Stimulated activated CD8-positive, alpha-beta memory T cell treated with anti-CD3 and anti-CD28 coated beads, Interleukin-7, amount 100 ng/mL, for 4 hours (primary cell): ENCODE measurements around the gene GRK6.

Experiments
- DNase-seq, 2 donors: peaks; one replicate each; pipeline ENCODE4 v3.0.0-alpha.2; 2020; ENCODE audit warnings: low read depth in 2 of 2

Gene GRK6

DNA sequence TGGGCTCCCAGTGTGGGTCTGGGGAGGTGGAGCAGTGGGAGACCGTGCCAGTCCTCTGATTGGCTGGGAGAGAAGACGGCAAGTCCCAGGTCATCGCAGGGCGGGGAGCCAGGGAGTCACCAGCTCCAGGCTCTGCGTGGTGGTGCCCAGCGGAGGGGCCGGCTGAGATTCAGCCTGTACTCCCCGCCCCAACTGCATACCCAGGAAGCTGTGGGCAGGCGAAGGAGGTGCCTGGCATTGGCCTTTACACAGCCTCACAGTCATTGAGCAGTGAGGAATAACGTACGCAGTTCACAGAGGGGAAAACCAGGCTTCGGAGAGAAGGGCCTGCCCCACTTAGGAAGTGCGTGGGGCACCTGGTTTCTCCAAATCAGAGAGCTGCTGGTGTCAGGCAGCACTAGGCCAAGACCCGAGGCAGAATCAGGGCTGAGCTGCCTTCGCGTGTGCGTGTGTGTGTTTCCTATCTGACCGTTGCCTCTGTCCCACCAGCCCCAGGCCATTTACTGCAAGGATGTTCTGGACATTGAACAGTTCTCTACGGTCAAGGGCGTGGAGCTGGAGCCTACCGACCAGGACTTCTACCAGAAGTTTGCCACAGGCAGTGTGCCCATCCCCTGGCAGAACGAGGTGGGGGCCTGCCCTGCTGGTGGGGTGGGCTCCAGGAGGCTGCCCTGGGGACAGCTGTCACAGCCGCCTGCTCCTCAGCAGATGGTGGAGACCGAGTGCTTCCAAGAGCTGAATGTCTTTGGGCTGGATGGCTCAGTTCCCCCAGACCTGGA, 13.9 kb downstream of the GRK6 start:
- DNase-seq, result no peak

DNA sequence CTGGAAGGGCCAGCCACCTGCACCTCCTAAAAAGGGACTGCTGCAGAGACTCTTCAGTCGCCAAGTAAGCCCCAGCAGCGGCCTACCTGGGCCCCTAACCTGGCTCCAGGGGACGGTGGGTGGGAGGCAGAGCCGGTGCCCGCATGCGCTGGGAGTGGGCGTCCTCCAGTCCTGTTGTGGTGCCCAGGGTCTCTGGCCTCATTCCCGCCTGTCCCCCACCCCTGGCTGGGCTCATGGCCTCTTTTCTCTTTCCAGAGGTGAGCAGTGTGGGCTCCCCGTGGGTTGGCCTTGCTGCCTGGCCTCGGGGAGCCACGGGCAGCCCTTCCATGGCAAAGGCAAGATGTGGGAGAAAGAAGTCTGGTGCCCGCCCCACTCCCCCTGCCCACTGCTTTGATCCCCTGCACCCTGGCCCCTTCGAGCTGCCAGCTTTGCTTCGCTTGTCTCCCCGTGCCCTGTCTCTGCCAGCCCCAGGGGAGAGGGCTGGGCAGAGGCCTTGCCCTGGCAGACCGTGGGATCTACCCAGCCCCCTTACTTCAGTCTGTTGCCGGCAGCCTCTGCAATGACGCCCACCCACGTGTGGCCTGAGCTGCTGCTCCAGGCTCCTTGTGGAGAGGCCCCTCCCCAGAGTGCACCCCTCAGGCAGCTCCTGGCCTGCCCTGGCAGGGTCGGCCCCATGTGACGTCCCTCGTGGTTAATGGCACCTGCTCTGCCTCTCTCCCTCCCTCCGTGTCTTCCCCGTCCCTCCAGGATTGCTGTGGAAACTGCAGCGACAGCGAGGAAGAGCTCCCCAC, 14.7 kb downstream of the GRK6 start:
- DNase-seq, result no peak

DNA sequence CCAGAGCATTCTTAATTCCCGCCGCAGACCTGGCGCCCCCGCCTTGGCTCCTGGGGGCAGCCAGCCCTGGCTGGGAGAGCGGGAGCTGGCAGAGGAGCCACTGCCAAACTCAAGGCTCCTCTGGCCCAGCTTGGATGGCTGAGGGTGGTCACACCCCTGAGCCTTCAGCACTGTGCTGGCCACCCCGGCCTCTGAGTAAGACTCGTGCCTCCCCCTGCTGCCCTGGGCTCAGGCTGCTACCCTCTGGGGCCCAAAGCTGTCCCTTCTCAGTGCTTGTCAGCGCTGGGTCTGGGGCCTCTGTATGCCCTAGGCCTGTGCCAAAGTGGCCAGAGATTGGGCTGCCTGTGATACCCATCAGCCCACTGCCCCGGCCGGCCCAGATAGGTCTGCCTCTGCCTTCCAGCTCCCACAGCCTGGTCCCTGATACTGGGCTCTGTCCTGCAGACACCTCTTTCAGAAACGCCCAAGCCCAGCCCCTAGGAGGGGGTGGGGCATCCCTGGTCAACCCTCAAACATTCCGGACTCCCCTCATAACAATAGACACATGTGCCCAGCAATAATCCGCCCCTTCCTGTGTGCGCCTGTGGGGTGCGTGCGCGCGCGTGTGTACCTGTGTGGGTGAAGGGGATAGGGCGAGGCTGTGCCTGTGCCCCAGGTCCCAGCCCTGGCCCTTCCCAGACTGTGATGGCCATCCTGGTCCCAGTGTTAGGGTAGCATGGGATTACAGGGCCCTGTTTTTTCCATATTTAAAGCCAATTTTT, 15.8 kb downstream of the GRK6 start:
- no peak for DNase-seq

DNA sequence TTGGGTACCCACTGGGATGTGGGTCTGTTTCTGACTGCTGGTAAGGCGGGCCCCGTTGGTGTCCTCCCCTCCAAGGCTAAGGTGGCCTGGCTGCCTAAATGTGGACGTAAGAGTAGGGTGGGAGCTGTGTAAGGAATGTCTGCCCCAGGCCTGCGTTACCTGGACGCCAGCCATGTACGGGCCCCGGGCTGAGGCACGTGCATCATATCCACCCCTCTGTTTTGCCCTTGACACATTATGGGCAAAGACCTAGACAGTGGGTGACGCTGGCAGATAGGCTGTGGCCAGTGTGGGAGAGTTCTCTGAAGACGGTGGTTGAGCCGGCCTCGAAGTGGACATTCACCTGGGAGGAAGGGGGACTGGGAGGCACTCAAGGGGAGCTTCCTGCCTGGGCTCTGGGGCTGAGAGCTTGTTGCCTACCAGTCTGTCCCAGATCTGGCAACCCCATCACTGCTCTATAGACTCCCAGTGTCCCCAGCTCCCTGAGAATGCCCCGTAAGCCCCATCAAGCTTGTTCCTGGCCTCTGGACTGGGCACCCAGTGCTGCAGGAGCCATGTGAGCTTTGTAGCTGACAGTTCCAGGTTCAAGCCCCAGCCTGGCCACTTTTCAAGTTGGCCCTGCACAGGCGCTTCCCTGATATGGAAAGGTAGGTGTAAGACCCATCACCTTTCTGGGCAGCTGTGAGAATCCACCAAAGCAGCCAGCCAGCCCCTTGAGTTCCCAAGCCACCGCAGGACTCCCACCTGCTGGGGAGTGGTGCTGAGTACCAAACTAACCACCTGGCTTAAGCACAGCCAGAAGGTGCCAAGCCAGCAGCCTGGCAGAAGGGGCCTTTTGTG, 16.9 kb downstream of the GRK6 start:
- DNase-seq, result no peak

DNA sequence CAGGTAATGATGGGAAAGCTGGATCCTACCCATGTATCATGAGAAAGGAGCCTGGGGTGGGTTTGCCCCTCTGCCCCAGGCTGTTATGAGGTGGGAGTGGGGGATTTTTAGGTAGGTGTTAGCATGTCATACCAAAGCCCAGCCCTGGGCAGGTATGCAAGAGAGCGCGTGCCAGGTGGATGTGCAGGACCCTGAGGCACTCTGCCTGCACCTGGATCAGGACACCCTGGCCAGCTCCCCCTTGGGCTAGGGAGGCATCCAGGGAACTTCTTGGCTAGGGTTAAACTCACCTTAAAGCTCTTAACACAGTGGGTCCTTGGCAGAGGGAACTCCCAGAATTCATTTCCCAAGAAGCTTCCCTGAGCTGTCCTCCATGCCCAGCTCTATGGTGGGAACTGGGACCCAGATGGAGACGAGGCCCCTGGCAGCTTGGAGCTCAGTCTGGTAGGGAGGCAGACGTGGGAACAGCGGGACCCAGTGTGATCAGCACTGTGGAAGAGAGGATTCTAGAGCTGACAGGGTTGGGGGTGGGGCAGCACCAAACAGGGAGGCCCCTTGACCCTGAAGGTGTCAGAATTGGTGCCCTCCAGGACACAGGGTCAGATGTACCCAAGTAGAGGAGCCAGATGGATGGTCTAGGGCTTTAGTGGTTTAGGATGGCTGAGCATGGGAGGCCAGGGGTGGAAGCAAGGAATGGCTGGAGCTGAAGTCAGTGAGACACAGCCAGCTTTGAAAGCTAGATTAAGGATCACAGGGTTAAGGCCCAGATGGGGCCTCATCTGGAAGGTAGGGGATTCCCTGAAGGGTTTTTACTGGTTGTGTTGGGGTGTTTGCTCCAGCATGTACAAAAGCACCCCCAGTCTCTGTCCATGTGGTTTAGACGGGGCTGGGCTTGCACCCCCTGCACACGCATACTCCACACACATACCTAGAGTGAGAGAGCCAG, 17.9 kb downstream of the GRK6 start:
- no peak for DNase-seq

DNA sequence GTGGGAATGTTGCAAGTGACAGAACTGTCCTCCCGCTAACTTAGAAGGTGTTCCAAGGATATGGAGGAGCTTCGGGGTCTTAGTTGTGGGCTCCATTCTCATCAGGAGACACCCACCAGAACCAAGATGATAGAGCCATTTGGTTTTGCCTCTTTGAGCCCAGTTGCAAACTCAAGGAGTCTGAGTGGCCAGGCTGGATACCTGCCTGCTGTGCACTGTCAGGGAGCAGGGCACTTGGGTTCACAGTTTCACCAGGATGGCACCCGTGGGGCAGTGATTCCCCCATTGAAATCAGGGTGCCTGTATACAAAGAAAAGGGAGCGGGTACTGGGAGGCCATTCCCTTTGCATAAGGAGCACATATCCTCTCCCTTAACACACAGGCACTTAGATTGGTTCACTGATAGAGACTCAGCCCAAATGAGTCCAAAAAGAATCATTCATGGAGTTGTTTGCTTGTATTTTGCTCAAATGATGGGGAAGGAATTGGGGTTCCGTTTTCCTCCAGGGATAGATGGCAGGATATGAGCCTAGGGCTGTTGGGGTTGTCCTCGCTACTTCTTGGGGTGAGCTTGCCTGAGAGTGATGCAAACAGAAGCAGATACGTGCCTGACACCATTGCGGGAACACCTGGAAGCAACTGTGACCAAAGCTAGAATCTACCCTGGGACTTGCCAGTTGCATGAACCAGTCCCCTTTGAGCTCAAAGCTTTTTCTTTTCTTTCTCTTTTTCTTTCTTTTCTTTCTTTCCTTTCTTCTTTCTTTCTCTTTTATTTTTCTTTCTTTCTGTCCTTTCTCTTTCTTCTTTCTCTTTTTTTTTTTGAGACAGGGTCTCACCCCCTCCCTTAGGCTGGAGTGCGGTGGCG, 18.8 kb downstream of the GRK6 start:
- DNase-seq, result no peak

DNA sequence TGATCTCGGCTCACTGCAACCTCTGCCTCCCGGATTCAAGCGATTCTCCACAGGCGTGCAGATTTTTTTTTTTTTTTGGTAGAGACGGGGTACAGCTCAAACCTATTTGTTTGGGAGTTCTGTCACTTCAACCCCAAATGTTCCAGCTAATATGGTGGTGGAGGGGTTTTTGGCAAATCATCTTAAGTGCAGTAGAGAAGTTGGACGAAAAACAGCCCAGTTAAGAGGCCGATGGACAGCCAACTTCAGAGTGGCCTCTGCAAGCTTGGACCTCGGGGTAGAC, 19.4 kb downstream of the GRK6 start:
- DNase-seq, result no peak

DNA sequence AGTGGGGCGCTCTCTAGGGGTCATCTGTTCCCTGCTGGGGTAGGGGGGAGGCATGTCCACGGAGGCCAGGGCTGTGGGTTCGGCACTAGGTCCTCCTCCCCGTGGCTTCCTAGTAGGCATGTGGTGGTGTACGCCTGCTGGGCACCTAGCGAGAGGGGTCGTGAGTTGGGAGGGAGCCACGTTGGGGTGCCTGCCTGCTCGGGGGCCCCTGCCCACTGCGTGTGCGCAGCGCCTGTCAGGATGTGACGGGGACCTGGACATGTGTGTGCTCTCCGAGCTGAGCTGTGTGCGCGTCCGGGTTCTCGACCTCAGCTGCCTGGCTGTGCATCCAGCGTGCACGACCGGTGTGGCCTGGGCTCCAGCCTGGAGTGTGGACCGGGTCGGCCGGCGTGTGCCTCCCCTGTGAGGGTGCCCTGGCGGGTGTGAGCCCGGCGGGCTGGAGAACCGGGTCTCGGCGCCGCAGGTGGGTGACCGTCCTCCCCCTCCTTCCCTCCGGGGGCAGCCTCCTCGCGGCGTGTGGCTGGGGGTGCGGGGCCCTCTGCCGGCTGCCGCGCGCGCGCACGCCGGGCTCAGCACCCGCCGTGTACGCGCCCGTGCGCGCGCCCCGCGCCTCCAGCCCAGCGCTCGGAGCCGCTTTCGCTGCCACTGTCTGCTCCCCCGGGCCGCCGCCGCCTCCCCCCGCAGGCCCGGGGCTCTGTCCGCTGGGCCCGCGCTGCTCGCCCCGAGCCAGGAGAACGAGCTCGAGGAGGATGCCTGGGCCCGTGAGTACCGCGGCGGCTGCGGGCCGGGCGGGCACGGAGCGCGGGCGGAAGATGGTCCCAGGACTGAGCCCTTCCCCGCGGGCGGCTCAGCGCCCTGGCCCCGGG, 20.0 kb downstream of the GRK6 start, which contains the start of gene PRR7:
Gene PRR7 (plus strand): TSS at position 615 of the 866 bp plus-strand sequence. CDS start 8,254 bp downstream, outside the sequence.
- DNase-seq, result peak; percentile 26 to 77

DNA sequence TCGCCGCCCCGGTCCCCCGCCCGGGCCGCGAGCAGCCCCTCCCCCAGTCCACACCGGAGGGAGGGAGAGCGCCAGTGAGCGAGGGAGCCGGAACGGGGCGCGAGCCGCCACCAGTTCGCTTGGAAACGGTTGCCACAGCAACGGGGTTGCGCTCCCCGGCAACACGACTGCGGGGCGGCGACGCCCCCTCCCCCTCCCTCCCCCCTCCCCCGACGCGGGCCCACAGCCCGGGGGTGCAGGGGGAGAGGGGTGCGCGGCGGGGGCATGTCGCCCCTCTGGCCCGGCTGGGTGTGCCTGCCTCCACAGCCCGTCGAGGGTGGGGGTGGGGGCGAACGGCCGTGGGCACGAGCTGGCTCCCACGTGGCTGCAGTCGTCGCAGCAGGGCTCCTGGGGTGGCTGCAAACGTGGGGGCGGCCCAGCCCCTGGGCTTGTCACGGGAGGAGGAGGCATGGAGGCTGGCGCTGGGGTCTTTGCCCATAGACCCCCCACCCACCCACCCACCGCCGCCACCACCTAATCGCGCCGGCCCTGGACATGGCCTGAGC, 20.7 kb downstream of the GRK6 start:
- DNase-seq, result peak in 1 of 2 donors; percentile 64

DNA sequence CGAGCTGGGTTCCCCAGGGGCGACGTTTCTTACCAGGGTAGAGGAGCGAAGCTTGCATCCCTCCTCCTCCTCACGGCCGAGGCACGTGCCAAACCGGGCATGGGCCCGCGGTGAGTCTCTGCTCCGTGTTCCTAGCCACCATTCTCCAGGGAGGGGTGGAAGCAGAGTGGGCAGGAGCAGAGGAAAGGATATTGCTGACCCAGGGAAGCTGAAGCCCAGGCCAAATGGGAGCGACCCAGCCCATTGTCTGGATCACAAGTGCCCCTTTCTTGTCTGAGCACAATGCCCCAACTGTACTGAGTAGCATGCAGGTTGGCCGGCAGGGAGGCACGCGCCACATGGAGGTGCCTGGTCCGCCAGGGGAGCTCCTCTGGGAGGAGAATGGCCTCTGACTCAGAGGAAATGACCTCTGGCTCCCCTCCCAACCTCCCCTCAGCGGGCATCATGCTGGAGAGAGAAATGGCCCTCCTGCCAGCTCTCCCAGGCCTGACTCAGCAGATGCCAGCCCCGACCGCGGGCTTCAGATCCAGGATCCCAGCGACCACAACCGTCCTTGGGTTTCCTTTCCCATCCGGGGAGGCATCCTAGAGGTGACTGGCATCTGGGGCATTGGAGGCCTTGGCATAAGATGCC, 21.3 kb downstream of the GRK6 start:
- no peak for DNase-seq

DNA sequence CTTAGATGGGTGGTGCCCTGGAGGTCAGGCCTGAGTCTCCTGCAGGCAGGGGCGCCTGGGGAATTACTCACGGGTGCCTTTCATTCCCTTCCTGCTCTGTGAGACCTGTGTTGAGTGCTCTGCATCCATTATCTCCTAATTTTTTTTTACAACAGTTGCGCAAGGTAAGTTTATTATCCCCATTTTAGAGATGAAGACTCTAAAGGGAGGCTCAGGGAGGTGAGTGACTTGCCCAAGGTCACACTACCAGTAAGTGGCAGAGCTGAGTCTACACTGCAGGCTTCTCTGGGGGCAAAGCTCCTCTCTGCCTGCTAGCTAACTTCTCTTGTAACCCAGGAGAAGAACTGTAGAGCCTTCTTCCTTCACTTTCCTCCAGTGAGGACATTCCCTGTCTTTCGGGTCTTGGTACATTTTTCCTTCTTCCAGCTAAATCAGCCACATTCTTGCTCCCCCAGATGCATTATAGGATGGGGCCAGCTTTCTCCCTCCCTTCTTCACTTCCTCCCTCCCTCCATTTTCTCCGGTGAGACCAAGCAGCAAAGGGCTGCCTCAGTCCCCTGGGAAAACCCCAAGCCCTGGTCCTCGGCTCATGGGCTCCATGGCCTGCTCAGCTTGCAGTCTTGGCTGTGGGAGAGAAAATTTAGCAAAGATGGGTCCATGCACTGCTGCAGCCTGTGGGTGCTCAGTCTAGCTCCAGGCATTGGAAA, 21.9 kb downstream of the GRK6 start:
- no peak for DNase-seq

DNA sequence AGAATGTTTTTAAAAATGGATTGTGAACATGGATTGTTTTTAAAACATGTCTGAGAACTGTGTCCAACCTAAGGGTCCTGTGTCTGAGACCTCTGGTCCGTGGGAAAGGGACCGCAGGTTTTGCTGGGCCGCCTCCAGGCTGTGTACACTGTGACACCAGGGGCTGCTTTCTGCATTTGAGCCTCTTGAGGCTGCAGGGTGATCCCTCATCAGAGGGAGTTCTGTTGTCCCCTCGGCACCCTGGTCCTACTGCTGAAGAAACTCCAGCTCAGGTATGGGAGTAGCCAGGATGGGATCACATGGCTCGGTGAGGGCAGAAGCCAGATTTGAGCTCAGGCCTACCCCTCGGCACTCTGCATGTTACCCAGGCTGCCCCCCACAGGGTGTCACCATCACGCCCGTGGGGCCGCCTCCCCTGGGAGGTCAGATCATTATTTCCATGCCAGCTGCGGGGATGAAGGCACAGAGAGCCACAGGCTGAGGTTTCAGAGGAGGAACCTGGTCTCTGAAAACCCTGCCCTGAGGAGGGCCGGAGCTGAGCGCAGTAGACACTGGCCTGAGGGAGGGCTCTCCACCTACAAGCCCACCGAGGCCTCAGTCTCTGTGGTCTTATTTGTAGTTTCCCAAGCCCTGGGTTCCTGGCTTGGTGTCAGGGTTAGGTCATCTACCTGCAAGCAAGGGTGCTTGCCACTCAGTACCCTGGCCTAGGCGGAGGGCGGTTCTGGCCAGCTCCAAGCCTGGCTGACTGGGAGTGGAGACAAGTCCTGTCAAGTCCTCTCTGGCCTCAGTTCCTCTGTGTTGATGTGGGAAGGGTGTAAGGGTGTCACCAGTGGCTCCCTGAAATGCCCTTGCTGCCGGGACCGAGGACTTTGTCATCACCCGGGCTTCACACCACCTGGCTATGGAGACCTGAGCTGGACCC, 22.9 kb downstream of the GRK6 start:
- DNase-seq, result no peak

DNA sequence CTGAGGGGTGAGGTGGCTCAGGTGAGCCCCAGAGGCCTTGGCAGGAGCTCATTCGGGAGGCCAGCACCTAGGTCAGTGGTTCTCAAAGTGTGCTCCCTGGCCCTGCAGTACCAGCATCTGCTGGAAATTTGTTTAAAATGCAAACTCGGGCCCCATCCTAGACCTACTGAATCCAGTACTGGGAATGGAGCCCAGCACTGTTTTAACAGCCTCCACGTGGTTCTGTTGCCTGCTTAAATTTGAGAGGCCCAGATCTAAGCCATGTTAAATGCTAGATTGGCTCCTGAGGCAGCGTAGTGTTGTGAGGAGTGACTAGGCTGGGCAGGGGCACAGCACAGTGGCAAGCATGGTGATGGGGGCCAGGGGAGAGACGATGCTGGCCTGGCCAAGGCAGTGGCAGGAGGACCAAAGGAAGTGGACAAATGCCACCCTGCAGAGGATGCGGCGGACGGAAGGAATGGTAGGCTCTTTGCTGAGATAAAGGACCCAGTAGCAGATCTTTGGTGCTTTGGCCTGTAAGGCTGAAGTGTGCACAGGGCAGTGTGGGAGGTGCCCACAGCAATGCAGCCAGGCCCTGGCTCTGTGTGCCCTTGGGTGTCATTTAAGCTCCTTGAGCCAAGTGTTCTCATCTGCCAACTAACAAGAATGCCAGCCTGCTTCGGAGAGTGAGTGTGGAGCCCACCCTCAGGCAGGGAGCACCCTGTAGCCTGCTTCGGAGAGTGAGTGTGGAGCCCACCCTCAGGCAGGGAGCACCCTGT, 24.4 kb downstream of the GRK6 start:
- no peak for DNase-seq

DNA sequence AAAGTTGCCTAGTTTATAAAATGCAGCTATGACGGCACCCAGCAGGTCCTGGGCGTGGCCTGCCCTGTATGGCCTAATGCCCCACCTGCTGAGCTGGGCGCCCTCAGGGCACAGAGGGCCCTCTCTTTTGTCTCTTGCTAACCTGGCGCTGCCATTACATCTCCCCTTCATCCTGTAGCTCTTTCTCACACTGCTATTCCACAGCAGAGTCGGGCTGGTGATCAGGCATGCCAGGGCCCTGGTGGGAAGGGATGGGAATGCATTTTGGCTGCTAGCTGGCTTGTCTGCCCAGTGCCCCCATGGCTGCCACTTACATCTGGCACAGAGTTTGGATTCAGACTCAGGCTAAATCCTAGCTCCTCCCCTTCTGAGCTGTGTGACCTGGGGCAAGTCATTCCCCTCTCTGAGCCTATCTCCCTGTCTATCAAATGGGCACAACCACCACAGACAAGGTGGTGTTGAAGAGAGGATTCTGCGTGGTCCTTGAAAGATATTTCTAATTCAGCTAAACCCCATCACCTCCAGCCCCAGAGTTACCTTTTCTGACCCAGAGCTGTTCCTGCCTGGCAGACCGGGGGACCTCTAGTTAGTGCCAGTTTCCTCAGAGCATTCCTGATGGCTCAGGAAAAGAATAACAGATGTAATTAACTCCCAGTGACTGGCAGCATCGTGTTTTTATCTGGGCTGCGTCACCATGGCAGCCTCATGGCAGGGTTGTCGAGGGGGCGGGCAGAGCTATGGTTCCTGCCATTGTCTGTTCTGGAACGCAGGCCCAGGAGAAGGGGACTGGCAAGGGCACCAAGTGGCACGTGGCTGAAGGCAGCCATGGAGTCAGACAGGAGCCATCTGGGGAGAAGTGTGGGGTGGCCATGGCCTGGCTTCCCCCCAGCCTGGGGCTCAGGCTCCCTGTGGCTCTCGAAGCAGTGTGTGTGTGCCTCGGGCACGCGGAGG, 26.5 kb downstream of the GRK6 start:
- DNase-seq, result no peak
